ENCODE data around the gene CLSTN1.

DNA sequence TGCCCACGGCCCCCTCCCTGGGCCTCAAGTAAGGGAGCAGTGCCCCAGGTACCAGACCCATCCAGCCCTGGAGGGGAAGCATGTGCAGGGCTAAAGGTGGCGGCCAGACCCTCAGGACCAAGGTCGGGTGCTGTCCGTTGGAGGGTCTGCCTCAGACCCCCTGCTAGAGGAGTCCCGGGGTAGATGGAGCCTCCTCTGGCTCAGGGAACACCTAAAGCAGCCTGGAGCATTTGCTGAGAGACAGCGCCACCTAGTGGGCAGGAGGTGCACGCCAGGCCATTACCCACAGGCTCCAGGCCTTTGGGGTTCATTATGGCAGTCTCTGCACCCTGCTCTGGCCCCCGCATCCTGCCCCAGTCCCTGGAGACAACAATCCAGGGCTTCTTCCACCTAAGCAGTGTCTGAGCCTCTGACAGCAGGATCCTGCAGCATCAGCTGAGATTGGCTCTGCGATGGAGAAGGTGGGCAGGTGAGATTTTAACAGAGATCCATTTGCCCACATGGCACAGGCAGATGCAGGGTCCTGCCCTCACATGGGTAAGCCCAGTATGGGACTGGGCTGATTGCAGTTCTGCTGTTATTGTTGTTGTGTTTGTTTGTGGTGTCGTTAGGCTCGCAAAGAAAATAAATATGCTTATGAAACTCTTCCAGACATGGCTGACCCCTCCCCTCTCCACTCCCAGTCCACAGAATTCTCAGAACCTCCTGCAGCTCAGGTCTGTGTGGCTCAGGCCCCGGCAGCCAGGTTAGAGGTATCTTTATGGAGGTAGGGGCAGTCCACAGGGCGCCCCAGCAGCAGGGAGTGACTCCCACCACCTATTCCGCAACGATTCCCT is 43.9 kb upstream of the CLSTN1 start:
- TF ChIP-seq, protein P1, sequence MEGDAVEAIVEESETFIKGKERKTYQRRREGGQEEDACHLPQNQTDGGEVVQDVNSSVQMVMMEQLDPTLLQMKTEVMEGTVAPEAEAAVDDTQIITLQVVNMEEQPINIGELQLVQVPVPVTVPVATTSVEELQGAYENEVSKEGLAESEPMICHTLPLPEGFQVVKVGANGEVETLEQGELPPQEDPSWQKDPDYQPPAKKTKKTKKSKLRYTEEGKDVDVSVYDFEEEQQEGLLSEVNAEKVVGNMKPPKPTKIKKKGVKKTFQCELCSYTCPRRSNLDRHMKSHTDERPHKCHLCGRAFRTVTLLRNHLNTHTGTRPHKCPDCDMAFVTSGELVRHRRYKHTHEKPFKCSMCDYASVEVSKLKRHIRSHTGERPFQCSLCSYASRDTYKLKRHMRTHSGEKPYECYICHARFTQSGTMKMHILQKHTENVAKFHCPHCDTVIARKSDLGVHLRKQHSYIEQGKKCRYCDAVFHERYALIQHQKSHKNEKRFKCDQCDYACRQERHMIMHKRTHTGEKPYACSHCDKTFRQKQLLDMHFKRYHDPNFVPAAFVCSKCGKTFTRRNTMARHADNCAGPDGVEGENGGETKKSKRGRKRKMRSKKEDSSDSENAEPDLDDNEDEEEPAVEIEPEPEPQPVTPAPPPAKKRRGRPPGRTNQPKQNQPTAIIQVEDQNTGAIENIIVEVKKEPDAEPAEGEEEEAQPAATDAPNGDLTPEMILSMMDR (IDR thresholded peaks at IDR 0.05): peak; percentile 97
- TF ChIP-seq POLR2AphosphoS5 (IDR thresholded peaks at IDR 0.05; ENCODE audit: low read depth, low read length): no peak
- TF ChIP-seq, protein P2, sequence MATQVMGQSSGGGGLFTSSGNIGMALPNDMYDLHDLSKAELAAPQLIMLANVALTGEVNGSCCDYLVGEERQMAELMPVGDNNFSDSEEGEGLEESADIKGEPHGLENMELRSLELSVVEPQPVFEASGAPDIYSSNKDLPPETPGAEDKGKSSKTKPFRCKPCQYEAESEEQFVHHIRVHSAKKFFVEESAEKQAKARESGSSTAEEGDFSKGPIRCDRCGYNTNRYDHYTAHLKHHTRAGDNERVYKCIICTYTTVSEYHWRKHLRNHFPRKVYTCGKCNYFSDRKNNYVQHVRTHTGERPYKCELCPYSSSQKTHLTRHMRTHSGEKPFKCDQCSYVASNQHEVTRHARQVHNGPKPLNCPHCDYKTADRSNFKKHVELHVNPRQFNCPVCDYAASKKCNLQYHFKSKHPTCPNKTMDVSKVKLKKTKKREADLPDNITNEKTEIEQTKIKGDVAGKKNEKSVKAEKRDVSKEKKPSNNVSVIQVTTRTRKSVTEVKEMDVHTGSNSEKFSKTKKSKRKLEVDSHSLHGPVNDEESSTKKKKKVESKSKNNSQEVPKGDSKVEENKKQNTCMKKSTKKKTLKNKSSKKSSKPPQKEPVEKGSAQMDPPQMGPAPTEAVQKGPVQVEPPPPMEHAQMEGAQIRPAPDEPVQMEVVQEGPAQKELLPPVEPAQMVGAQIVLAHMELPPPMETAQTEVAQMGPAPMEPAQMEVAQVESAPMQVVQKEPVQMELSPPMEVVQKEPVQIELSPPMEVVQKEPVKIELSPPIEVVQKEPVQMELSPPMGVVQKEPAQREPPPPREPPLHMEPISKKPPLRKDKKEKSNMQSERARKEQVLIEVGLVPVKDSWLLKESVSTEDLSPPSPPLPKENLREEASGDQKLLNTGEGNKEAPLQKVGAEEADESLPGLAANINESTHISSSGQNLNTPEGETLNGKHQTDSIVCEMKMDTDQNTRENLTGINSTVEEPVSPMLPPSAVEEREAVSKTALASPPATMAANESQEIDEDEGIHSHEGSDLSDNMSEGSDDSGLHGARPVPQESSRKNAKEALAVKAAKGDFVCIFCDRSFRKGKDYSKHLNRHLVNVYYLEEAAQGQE (IDR thresholded peaks at IDR 0.05; ENCODE audit: insufficient read depth in 1 of 2, low read depth in 2 of 2, low read length in 1 of 2): no peak
